Natural killer cell treated with Interleukin-12 subunit alpha and Interleukin-12 subunit beta and Interleukin-15 and Interleukin-18, amount 100 ng/mL, for 72 hours (primary cell): Measurements from ENCODE around the gene TMEM187. TPM values are rescaled to one million over a fixed set of nuclear protein-coding genes. Genes with fewer than 3 reads are reported as not detected.

Experiments used
- ATAC-seq, 2 donors: fragments of 150-1000 bp; cut with Tn5 transposase in 1 of 2; sonication (Bioruptor Pico), chemical (Tn5 transposase) in 1 of 2; 2 replicates each; pipeline ENCODE4 v1.10.0; 2021
- DNase-seq: peaks from one replicate; pipeline ENCODE4 v3.0.0; 2022; ENCODE audit warnings: low spot score
- H3K27ac Mint-ChIP-seq, 2 donors: 1 replicate in 1 of 2; 2 replicates in 1 of 2; pipeline ENCODE4 v1.8.0; 2022; ENCODE audit warnings: mixed read lengths in 2 of 2, mild to moderate bottlenecking in 1 of 2, moderate library complexity in 1 of 2
- H3K27me3 Mint-ChIP-seq, 2 donors: 1 replicate in 1 of 2; 2 replicates in 1 of 2; pipeline ENCODE4 v1.8.0; 2022; ENCODE audit warnings: mixed read lengths in 2 of 2
- H3K36me3 Mint-ChIP-seq: one replicate; pipeline ENCODE4 v1.8.0; 2022; ENCODE audit warnings: mixed read lengths
- H3K4me1 Mint-ChIP-seq, 2 donors: 1 replicate in 1 of 2; 2 replicates in 1 of 2; pipeline ENCODE4 v1.8.0; 2022; ENCODE audit warnings: low read depth in 2 of 2, mixed read lengths in 2 of 2, mild to moderate bottlenecking in 1 of 2
- H3K4me3 Mint-ChIP-seq: one replicate; pipeline ENCODE4 v1.8.0; 2022; ENCODE audit warnings: mixed read lengths
- H3K9me3 Mint-ChIP-seq: 2 replicates; pipeline ENCODE4 v1.8.0; 2022; ENCODE audit warnings: mixed read lengths
- total RNA-seq, 2 donors: library from RNA; stranded (reverse); gene quantifications; one replicate each; pipeline ENCODE4 v1.2.3, GENCODE V29; 2022

TMEM187 gene
- total RNA-seq, 2 donors from 2014 or later = 2.4 to 6.9 TPM

DNA sequence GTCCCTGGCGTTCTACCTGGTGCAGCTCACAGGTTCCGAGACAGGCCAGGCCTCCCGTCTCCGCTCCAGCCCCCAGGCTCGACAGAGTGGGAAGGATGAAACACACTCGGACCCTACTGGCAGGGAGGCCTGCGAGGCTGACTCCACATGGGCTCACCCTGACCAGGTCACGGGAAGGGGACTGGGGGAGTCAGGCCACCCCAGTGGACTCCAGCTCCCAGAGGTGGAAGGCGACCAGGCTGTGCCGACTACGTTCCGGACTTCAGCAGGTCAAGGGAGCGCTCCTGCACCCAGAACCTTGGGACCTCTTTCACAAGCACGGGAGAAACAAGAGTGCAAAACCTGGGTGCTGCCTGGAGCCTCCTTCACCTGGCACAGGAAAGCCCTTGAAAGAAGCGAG is 51.7 kb downstream of the TMEM187 start:
- H3K27me3 Mint-ChIP-seq = peaks cover 0 to 8% of the 10 kb centered on the region in 2 donors
- no peaks in the 10 kb centered on the region for H3K36me3 Mint-ChIP-seq
- ATAC-seq = no peak
- no peak overlapping the region for H3K27ac Mint-ChIP-seq
- H3K4me1 Mint-ChIP-seq = peaks cover 0 to 8% of the 10 kb centered on the region in 2 donors
- H3K9me3 Mint-ChIP-seq = no peaks in the 10 kb centered on the region
- no peak overlapping the region for H3K4me3 Mint-ChIP-seq
- no peak for DNase-seq

DNA sequence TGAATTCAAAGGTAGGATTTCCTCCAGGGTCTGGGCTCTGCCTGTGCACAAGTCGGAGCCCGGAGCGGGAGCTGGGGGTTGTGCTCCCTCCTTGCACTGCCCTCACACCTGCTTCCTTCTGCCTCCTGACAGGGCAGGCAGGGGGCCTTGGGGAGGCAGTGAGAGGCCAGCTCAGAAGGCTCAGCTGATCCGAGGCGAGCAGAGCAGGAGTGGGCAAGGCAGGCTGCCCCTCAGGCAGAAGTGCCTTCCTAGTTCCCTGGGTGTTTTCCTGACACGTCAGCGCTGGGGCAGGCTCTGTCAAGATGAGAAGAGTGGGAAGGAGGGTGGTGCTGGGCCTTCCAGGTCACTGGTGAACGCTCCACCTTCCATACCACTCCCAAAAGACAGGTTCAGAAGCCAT is 52.7 kb downstream of the TMEM187 start:
- Mint-ChIP-seq H3K27ac (no peak overlapping the region), H3K4me1 (peaks cover 0 to 8% of the 10 kb centered on the region in 2 donors), H3K9me3 (no peaks in the 10 kb centered on the region), H3K36me3 (no peaks in the 10 kb centered on the region), H3K27me3 (peaks cover 0 to 8% of the 10 kb centered on the region in 2 donors), H3K4me3 (no peak overlapping the region)
- no peak for DNase-seq
- no peak for ATAC-seq

DNA sequence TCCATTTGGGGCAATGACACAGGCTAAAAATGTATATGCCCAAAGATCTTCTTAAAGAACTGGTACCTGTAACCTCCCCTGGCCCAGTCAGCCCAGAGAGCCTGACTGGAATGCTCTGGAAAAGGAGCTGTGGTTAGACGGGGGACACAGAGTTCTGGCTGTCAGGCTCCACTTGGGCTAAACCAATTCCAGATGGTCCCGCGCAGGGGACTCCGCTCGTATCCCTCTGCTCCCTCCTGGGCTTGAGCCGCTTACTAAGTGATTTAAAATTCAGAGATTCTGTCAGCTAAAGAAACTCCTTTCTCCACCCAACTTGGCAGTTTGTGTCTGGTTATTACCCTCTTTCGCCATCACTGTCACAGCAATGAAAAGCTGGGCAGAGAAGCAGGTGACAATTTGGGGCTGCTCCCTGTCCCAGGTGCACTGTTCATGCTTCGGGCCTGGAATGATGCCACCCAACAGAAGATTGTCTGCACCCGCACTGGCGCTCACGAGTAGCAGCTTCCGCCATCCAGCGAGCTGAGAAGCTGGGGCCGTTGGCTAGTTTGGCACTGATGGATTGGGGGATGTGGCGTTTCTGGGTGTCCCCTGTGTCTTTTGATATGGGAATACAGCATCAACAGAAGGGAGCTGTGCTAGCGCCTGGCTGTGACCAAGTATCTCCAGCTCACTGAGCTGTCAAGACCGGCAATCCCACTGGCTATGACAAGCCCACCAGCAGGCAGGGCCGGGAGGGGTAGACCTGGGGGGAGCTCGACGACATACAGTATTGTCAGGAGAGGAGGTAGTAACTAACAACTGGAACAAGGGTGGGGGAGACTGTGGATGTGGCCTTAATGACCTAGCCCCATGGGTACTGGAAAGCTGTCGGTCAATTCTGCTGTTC is 53.8 kb downstream of the TMEM187 start:
- no peak overlapping the region for H3K4me3 Mint-ChIP-seq
- H3K9me3 Mint-ChIP-seq = no peaks in the 10 kb centered on the region
- no peak for DNase-seq
- peaks cover 0 to 8% of the 10 kb centered on the region in 2 donors for H3K27me3 Mint-ChIP-seq
- H3K36me3 Mint-ChIP-seq = no peaks in the 10 kb centered on the region
- H3K4me1 Mint-ChIP-seq = peaks cover 0 to 4% of the 10 kb centered on the region in 2 donors
- ATAC-seq = peak in 1 of 2 donors; percentile 22
- H3K27ac Mint-ChIP-seq = no peak overlapping the region

DNA sequence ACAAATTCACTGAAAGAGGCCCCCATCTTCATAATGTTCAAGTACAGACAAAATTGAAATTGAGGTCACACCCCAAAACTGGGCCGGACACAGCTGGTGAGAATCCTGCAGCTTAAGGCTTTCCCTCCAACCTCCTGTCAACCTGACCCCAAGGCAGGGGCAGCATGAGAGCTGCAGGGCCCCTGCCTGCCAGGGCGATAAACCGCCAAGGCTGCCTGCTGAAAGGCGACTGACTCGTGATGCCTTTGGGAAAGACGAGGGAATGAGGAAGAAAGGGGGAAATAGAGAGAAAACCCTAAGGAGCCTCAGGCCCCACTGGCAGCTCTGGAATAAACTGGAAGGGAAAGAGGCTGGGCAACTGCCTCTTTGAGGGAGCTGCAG is 54.5 kb downstream of the TMEM187 start:
- H3K27me3 Mint-ChIP-seq = peaks cover 0 to 8% of the 10 kb centered on the region in 2 donors
- no peaks in the 10 kb centered on the region for H3K36me3 Mint-ChIP-seq
- no peaks in the 10 kb centered on the region for H3K9me3 Mint-ChIP-seq
- H3K4me1 Mint-ChIP-seq = peaks cover 0 to 4% of the 10 kb centered on the region in 2 donors
- ATAC-seq (no peak), DNase-seq (no peak)
- no peak overlapping the region for H3K4me3 Mint-ChIP-seq
- no peak overlapping the region for H3K27ac Mint-ChIP-seq

DNA sequence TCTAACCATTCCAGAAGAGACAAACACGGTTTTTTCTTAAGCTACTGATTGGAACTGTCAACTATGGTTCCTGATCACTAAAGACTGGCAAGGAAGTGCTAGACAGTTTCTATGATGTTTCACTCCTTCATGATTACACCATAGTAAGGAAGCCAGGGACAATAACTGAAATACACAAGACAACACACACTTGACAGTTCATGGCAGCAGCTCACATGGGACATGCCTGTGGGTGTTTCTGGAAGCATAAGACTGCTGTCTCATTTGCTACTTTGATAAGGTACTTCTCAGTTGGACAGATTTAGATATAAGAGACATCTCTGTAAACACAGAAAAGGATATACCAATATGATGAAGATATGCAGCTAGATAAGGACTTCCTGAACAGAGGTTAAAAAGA is 55.4 kb downstream of the TMEM187 start:
- H3K4me3 Mint-ChIP-seq = no peak overlapping the region
- no peaks in the 10 kb centered on the region for H3K36me3 Mint-ChIP-seq
- ATAC-seq = no peak
- H3K4me1 Mint-ChIP-seq = peaks cover 0 to 4% of the 10 kb centered on the region in 2 donors
- H3K27ac Mint-ChIP-seq = peak overlapping the region; percentile 16 to 67
- no peak for DNase-seq
- H3K27me3 Mint-ChIP-seq = peaks cover 0 to 8% of the 10 kb centered on the region in 2 donors
- no peaks in the 10 kb centered on the region for H3K9me3 Mint-ChIP-seq

DNA sequence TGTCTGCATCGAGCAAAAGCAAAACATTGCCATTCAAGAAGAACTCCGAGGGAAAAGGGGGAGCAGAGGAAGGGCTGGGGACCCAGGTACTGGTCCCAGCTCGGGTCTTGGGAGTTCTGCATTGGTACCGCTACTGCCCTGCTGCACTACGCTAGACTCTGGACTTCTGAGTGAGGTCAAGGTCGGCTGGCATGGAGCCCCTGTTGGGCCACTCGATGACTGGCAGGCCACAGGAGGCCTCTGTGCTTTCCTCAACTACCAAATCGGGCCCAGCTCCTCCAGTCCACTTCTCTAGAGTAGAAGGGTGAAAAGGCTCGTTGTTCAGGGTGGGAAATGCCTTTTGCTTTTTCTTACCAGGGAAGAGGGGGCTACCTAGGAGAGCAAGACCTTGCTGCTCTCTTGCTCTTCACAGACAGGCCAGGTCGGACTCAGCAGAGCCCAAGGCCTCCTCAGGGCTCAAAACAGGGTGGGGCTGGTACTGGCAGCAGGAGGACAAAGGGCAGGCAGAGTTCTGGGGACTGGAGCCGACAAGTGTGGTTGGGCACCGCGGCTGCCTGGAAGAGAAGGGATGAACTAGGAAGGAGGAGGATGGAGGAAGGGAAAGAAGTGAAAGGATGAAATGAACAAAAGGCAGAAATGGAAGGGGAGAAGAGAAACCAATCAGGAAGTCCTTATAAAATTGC is 56.1 kb downstream of the TMEM187 start:
- Mint-ChIP-seq H3K9me3 (no peaks in the 10 kb centered on the region), H3K36me3 (no peaks in the 10 kb centered on the region)

DNA sequence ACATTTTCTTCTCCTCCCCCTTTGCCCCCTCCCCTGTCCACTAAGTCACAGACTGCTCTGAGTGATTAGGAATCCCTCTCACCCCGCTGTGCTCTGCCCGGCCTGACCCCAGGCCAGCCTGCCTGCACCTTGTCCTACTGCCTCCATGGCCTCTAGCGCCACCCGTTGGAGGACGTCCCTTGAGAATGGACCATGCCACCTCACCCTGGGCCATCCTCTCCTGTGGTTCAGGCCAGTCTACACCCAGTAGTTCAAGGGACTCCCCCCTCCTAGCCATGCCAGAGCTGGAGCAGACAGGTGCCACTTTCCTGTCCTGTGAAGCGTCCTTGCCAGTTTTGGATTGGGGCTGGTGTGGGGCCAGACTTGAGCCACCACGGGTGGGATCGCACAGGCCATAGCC is 56.9 kb downstream of the TMEM187 start:
- Mint-ChIP-seq H3K4me3 (no peak overlapping the region), H3K36me3 (no peaks in the 10 kb centered on the region), H3K4me1 (peaks cover 0 to 4% of the 10 kb centered on the region in 2 donors), H3K27me3 (peaks cover 0 to 8% of the 10 kb centered on the region in 2 donors), H3K9me3 (no peaks in the 10 kb centered on the region), H3K27ac (no peak overlapping the region)
- ATAC-seq (no peak), DNase-seq (no peak)

More for the DNA sequence above, 56.1 kb downstream of the TMEM187 start:
- Mint-ChIP-seq H3K4me3 (no peak overlapping the region), H3K4me1 (peaks cover 0 to 4% of the 10 kb centered on the region in 2 donors), H3K27ac (peak overlapping the region; percentile 16 to 67), H3K27me3 (peaks cover 0 to 8% of the 10 kb centered on the region in 2 donors)
- DNase-seq = no peak
- ATAC-seq = no peak

DNA sequence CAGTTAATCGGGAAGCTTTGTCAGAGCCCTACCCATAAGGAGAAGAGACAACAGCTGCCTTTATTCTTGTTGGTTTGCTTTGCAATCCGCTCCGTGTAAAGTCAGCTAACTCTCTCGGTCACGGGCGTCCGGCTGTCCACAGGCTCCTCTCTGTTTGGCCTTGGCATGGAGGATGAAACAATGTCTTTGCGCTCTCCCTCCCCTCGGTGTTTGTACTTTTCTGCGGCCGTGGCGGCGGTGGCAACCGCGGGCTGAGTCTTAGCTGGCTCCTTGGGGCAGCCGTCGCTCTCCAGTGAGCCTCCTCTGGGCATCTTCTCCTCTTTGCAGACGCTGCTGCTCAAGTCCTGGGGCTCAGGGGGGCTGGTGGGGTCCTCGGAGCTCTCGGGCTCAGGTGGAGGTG is 57.7 kb downstream of the TMEM187 start:
- Mint-ChIP-seq H3K27ac (no peak overlapping the region), H3K36me3 (no peaks in the 10 kb centered on the region), H3K4me1 (peaks cover 0 to 7% of the 10 kb centered on the region in 2 donors), H3K4me3 (no peak overlapping the region), H3K9me3 (no peaks in the 10 kb centered on the region), H3K27me3 (peaks cover 0 to 8% of the 10 kb centered on the region in 2 donors)
- no peak for ATAC-seq
- DNase-seq = no peak

DNA sequence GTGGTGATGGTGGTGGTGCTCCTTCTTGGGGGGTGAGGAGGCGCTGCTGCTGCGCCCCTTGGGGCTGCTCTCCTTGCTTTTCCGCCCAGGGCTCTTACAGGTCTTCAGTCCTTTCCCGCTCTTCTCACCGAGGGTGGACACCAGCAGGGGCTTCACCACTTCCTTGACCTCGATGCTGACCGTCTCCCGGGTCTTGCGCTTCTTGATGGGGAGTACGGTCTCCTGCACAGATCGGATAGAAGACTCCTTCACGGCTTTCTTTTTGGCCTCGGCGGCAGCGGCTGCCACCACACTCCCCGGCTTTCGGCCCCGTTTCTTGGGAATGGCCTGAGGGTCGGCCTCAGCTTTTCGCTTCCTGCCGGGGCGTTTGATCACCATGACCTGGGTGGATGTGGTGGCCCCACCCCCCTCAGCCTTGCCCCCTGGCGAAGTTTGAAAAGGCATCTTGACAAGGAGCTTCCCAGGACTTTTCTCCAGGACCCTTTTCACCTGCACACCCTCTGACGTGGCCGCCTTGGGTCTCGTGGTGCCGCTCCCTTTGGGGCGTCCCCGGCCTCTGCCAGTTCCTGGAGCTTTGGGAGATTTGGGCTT is 58.3 kb downstream of the TMEM187 start:
- ATAC-seq (no peak), DNase-seq (no peak)
- no peaks in the 10 kb centered on the region for H3K36me3 Mint-ChIP-seq
- no peaks in the 10 kb centered on the region for H3K9me3 Mint-ChIP-seq
- H3K4me3 Mint-ChIP-seq = no peak overlapping the region
- peaks cover 0 to 6% of the 10 kb centered on the region in 2 donors for H3K27me3 Mint-ChIP-seq
- H3K4me1 Mint-ChIP-seq = peaks cover under 1 to 7% of the 10 kb centered on the region in 2 donors
- H3K27ac Mint-ChIP-seq = no peak overlapping the region

DNA sequence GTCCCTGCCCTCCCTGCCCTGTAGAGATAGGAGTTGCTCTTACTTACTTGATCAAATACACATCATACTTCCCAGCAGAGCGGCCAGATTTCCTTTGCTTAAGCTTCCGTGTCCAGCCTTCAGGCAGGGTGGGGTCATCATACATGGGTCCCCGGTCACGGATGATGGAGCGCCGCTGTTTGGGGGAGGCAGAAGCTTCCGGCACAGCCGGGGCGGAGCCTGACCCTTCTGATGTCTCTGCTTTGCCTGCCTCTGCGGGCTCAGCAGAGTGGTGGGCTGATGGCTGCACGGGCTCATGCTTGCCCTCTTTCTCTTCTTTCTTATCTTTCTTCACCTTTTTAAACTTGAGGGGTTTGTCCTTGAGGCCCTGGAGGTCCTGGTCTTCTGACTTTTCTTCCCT is 59.6 kb downstream of the TMEM187 start:
- ATAC-seq = no peak

DNA sequence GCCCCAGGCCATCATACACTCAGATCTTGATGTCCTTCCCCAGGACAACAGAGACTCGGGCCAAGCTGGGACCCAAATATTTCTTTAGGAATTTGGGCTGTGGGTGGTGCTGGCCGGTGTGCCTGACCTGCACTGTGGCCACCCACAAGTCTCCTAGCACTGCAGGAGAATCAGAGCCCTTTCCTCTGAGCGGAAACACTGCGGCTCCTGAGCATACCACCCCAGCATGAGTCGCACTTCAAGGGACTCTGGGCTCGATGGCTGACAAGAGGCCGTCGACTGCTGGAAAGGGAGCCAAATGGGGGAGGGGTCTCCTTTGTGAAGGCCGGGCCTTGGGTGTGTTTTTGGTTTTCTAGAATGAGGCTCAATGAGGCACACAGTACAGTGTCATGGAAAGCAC is 60.1 kb downstream of the TMEM187 start:
- DNase-seq = no peak
- H3K27me3 Mint-ChIP-seq = peaks cover 0 to 6% of the 10 kb centered on the region in 2 donors
- H3K9me3 Mint-ChIP-seq = no peaks in the 10 kb centered on the region
- no peak overlapping the region for H3K27ac Mint-ChIP-seq
- no peaks in the 10 kb centered on the region for H3K36me3 Mint-ChIP-seq
- H3K4me1 Mint-ChIP-seq = peaks cover 9 to 14% of the 10 kb centered on the region in 2 donors
- no peak overlapping the region for H3K4me3 Mint-ChIP-seq
- no peak for ATAC-seq

More for the DNA sequence above, 59.6 kb downstream of the TMEM187 start:
- Mint-ChIP-seq H3K9me3 (no peaks in the 10 kb centered on the region), H3K4me3 (no peak overlapping the region), H3K4me1 (peaks cover 9 to 14% of the 10 kb centered on the region in 2 donors), H3K27me3 (peaks cover 0 to 6% of the 10 kb centered on the region in 2 donors), H3K27ac (no peak overlapping the region), H3K36me3 (no peaks in the 10 kb centered on the region)
- no peak for DNase-seq
